Karpas-422 (cell line): ENCODE results near the gene RBFA. TPM values are rescaled to one million over a fixed set of nuclear protein-coding genes. Genes with fewer than 3 reads are reported as not detected.

Experiments used
- DNase-seq: peaks from one replicate; pipeline ENCODE4 v3.0.0-alpha.2; 2015
- H2AFZ ChIP-seq: fragments of 200-600 bp; sonication (generic); 2 replicates; pipeline ENCODE4 v1.6.1; 2014; ENCODE audit warnings: antibody characterized with exemption, low read length, mixed read lengths
- H3K27ac ChIP-seq: fragments of 200-600 bp; sonication (generic); 2 replicates; pipeline ENCODE4 v1.5.1; 2014; ENCODE audit warnings: mild to moderate bottlenecking, low read length, moderate library complexity
- H3K27me3 ChIP-seq: fragments of 200-600 bp; sonication (generic); 2 replicates; pipeline ENCODE4 v1.6.1; 2014; ENCODE audit warnings: low read length, mixed read lengths
- H3K36me3 ChIP-seq: fragments of 200-600 bp; sonication (generic); 2 replicates; pipeline ENCODE4 v1.6.1; 2014; ENCODE audit warnings: low read length, mixed read lengths; ENCODE audit not compliant: insufficient read depth
- H3K4me1 ChIP-seq: fragments of 200-600 bp; sonication (generic); 2 replicates; pipeline ENCODE4 v1.6.1; 2014; ENCODE audit warnings: mild to moderate bottlenecking, low read length, mixed read lengths
- H3K4me2 ChIP-seq: fragments of 200-600 bp; sonication (generic); 2 replicates; pipeline ENCODE4 v1.6.1; 2014; ENCODE audit warnings: low read length, low read depth, mild to moderate bottlenecking; ENCODE audit not compliant: poor library complexity, severe bottlenecking
- H3K4me3 ChIP-seq: fragments of 200-600 bp; sonication (generic); 2 replicates; pipeline ENCODE4 v1.5.1; 2014; ENCODE audit warnings: mild to moderate bottlenecking, antibody characterized with exemption, low read length, mixed read lengths
- H3K79me2 ChIP-seq: fragments of 200-600 bp; sonication (generic); 2 replicates; pipeline ENCODE4 v1.6.1; 2014; ENCODE audit warnings: mild to moderate bottlenecking, low read length, mixed read lengths
- H3K9ac ChIP-seq: fragments of 200-600 bp; sonication (generic); 2 replicates; pipeline ENCODE4 v1.6.0; 2014; ENCODE audit warnings: low read length
- H3K9me2 ChIP-seq: fragments of 200-600 bp; sonication (generic), shearing (Covaris generic); replicated peaks from 2 replicates; pipeline ENCODE4 v1.6.0; 2014; ENCODE audit warnings: mild to moderate bottlenecking, low read length, moderate library complexity; ENCODE audit not compliant: insufficient read depth
- H3K9me3 ChIP-seq: fragments of 300-700, 200-600 bp; sonication (generic); 2 replicates; pipeline ENCODE4 v1.6.1; 2014; ENCODE audit warnings: low read length, mixed read lengths
- H4K20me1 ChIP-seq: fragments of 200-600 bp; sonication (generic); 2 replicates; pipeline ENCODE4 v1.6.1; 2014; ENCODE audit warnings: mild to moderate bottlenecking, antibody characterized with exemption, low read length, low read depth; ENCODE audit not compliant: insufficient read depth
- total RNA-seq: library from RNA; depleted of rRNA; stranded (reverse); fragments of >200 nt; shearing (Covaris generic); gene quantifications from 2 replicates; pipeline ENCODE4 v1.2.3, GENCODE V29; 2014; ENCODE audit warnings: low replicate concordance

RBFA gene
- total RNA-seq, 1 experiment from 2014 or later, result 68.8 TPM

DNA sequence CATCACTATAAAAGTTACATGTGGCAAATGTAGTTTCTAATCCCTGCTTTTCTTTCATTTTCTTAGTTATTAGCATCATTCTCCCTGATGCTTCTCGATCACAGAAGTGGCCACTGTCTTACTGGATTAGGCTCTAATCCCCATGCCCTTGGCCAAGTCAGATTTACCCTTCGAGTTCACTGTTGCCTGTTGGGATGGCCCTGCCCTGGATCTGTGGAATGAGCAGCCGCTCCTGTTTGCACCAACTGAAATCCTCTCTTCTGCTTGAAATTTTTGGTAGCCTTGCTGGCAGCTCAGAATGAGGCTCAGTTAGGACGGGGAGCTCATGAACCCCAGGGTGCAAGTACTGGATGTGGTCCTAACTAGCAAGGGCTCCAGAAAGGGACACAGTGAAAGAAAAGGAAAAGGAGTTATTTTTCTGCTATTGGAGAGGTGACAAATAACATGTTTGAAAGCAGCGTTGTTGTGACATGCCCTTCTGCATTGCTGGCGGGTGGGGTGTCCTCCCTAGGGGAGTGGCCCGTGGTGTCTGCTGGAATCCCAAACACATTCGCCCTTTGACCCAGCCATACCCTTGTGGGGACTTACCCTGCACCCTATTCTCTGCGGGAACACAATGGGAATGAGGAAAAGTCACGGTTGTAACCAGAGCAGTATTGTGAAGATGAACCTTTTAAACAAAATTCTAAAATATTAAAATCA is 34.5 kb downstream of the RBFA start:
- Histone ChIP-seq H3K9me2 (no peaks in the 10 kb centered on the region), H3K4me2 (no peak overlapping the region), H3K36me3 (peaks cover 8% of the 10 kb centered on the region), H3K4me1 (no peaks in the 10 kb centered on the region), H2AFZ (no peak overlapping the region), H3K9ac (no peak overlapping the region), H3K79me2 (no peaks in the 10 kb centered on the region), H3K4me3 (no peak overlapping the region), H4K20me1 (no peaks in the 10 kb centered on the region), H3K9me3 (peaks cover 3% of the 10 kb centered on the region), H3K27ac (no peak overlapping the region), H3K27me3 (no peaks in the 10 kb centered on the region)
- DNase-seq, result no peak

DNA sequence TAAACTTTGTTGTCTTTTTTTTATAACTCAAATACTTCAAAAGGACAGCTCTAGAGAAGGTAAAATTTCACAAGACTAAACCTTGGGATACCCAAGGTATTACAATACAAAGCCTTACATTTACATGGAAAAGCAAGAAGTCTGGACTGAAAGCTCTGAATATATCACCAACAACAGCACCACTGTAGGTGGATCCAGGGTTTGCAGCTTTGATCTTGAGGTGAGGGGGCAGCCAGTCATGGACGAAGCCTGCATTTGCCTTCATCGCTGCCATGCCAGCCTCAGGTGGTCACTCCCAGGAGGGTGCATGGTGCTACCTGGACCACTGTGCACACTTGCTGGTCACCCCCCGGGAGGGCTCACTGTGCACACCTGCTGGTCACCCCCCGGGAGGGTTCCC is 36.6 kb downstream of the RBFA start:
- Histone ChIP-seq H3K27me3 (no peaks in the 10 kb centered on the region), H3K36me3 (peaks cover 8% of the 10 kb centered on the region), H3K4me2 (no peak overlapping the region), H3K9ac (no peak overlapping the region), H3K4me3 (no peak overlapping the region), H4K20me1 (no peaks in the 10 kb centered on the region), H3K9me2 (no peaks in the 10 kb centered on the region), H3K9me3 (peaks cover 3% of the 10 kb centered on the region), H3K27ac (no peak overlapping the region), H2AFZ (no peak overlapping the region), H3K4me1 (no peaks in the 10 kb centered on the region), H3K79me2 (no peaks in the 10 kb centered on the region)
- no peak for DNase-seq

DNA sequence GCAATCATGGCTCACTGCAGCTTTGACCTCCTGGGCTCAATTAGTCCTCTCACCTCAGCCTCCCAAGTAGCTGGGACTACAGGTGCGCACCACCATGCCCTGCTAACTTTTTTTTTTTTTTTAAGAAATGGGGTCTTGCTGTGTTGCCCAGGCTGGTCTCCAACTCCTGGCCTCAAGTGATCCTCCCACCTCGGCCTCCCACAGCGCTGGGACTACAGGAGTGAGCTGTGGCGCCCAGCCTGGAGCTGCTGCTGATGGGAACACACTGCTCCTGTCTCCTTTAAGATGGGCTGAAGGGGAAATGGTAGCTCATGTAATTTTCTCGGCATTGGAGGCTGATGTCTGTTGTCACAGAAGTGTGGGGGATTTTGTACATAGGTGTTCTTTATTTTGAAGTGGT is 39.9 kb downstream of the RBFA start:
- H3K9me2 ChIP-seq, result no peaks in the 10 kb centered on the region
- no peaks in the 10 kb centered on the region for H3K79me2 ChIP-seq
- no peak overlapping the region for H3K27ac ChIP-seq
- peaks cover 3% of the 10 kb centered on the region for H3K9me3 ChIP-seq
- H3K9ac ChIP-seq, result no peak overlapping the region
- no peak overlapping the region for H3K4me3 ChIP-seq
- H3K4me1 ChIP-seq, result no peaks in the 10 kb centered on the region
- no peaks in the 10 kb centered on the region for H4K20me1 ChIP-seq
- H3K4me2 ChIP-seq, result no peak overlapping the region
- no peaks in the 10 kb centered on the region for H3K27me3 ChIP-seq
- no peak overlapping the region for H2AFZ ChIP-seq
- DNase-seq, result no peak
- H3K36me3 ChIP-seq, result peaks cover 8% of the 10 kb centered on the region

DNA sequence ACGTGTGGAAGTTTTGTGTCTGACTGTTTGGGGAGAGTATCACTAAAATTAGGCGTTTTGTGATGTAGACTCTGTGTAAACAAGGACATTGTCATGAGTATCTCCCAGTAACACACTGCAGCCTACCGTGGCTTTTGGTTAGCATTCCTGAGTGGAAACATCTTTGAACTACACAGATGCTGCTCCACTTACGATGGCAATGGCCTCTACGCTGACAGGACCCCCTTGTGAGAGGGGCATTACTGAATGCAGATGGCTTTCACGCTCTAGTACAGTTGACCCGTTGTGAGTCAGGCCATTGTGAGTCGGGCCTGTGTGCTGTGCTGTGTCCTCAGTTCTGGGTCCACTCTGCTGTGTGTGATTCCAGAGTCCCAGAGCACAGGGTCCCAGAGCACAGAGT is 40.5 kb downstream of the RBFA start:
- no peak overlapping the region for H3K4me3 ChIP-seq
- no peaks in the 10 kb centered on the region for H3K4me1 ChIP-seq
- no peak overlapping the region for H2AFZ ChIP-seq
- H3K9me2 ChIP-seq, result no peaks in the 10 kb centered on the region
- no peak overlapping the region for H3K27ac ChIP-seq
- H3K79me2 ChIP-seq, result no peaks in the 10 kb centered on the region
- DNase-seq, result no peak
- peaks cover 3% of the 10 kb centered on the region for H3K9me3 ChIP-seq
- H4K20me1 ChIP-seq, result no peaks in the 10 kb centered on the region
- H3K9ac ChIP-seq, result no peak overlapping the region
- no peaks in the 10 kb centered on the region for H3K27me3 ChIP-seq
- H3K36me3 ChIP-seq, result peaks cover 7% of the 10 kb centered on the region
- H3K4me2 ChIP-seq, result no peak overlapping the region

DNA sequence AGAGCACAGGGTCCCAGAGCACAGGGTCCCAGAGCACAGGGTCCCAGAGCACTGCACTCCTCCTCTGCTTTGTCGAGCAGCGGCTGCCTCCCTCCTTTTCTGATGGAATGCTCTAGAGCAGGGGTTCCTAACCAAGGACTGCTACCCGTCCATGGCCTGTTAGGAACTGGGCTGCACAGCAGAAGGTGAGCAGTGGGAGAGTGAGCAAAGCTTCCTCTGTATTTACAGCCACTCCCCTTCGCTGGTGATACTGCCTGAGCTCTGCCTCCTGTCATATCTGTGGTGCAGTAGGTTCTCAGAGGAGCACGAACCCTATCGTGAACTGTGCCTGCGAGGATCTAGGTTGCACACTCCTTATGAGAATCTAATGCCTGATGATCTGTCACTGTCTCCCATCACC is 41.7 kb downstream of the RBFA start:
- peaks cover under 1% of the 10 kb centered on the region for H3K9me3 ChIP-seq
- H3K4me3 ChIP-seq, result no peak overlapping the region
- no peak for DNase-seq
- no peak overlapping the region for H3K9ac ChIP-seq
- no peaks in the 10 kb centered on the region for H3K79me2 ChIP-seq
- H2AFZ ChIP-seq, result no peak overlapping the region
- no peaks in the 10 kb centered on the region for H3K4me1 ChIP-seq
- H3K27me3 ChIP-seq, result no peaks in the 10 kb centered on the region
- no peaks in the 10 kb centered on the region for H4K20me1 ChIP-seq
- H3K4me2 ChIP-seq, result no peak overlapping the region
- H3K27ac ChIP-seq, result no peak overlapping the region
- peaks cover under 1% of the 10 kb centered on the region for H3K36me3 ChIP-seq
- no peaks in the 10 kb centered on the region for H3K9me2 ChIP-seq

DNA sequence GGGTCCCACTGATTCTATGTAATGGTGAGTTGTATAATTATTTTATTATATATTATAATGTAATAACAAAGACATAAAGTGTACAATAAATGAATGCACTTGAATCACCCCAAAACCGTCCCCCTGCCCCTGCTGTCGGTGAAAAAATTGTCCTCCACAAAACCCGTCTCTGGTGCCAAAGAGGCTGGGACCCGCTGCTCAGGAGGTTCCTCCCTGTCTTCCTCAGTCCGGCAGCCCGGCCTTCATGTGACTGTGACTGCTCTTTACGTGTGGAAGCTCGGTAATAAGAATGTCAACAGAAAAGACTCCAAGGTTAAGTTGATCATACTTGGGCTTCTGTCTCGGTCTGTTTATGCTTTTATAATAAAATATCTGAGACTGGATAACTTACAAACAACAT is 42.1 kb downstream of the RBFA start:
- no peaks in the 10 kb centered on the region for H3K9me2 ChIP-seq
- no peak overlapping the region for H3K4me3 ChIP-seq
- no peak overlapping the region for H3K9ac ChIP-seq
- no peaks in the 10 kb centered on the region for H3K9me3 ChIP-seq
- H3K27ac ChIP-seq, result no peak overlapping the region
- no peaks in the 10 kb centered on the region for H3K79me2 ChIP-seq
- no peak overlapping the region for H3K4me2 ChIP-seq
- no peaks in the 10 kb centered on the region for H4K20me1 ChIP-seq
- H3K36me3 ChIP-seq, result no peaks in the 10 kb centered on the region; the same call in 1 of the 2 replicates
- H3K4me1 ChIP-seq, result no peaks in the 10 kb centered on the region
- no peaks in the 10 kb centered on the region for H3K27me3 ChIP-seq
- DNase-seq, result no peak
- no peak overlapping the region for H2AFZ ChIP-seq

DNA sequence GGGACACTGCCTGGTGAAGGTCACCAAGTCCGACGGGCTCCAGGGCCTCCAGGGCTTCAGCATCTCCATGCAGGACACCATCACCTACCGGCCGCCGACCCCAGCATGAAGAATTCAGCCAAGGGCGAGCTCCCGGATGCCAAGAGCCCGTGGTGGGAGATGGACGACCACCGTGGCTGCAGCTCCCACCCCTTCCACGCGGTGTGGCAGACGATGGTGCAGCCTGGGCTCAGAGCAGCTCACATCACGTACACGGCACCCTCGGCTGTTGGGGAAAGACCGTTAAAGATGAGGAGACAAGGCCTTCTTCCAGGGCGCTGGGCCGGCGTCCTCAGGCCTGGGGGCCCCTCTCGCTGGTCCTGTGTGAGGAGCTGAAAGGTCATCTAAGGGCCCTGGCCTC is 43.6 kb downstream of the RBFA start:
- H3K4me2 ChIP-seq, result no peak overlapping the region
- H3K36me3 ChIP-seq, result no peaks in the 10 kb centered on the region; the same call in 1 of the 2 replicates
- no peaks in the 10 kb centered on the region for H3K79me2 ChIP-seq
- no peaks in the 10 kb centered on the region for H3K9me3 ChIP-seq
- H3K4me1 ChIP-seq, result no peaks in the 10 kb centered on the region
- no peak overlapping the region for H3K4me3 ChIP-seq
- no peak overlapping the region for H3K9ac ChIP-seq
- H4K20me1 ChIP-seq, result no peaks in the 10 kb centered on the region
- H2AFZ ChIP-seq, result no peak overlapping the region
- no peaks in the 10 kb centered on the region for H3K27me3 ChIP-seq
- no peak overlapping the region for H3K27ac ChIP-seq
- DNase-seq, result no peak
- no peaks in the 10 kb centered on the region for H3K9me2 ChIP-seq
